GM13977 (cell line): ENCODE measurements around the gene ITSN2.

ENCODE experiments used
- DNase-seq: peaks from one replicate; pipeline ENCODE4 v3.0.0; 2012; ENCODE audit warnings: low spot score
- in situ Hi-C: fragments of 300-500 bp; cut with MboI; formaldehyde crosslinking; loops from one replicate; pipeline ENCODE4 v1.12.0; 2022; ENCODE audit warnings: low sequenced_read_pairs, low pct_unique_long_range_greater_than_20kb, mixed read lengths, inconsistent platforms; ENCODE audit not compliant: unreplicated experiment
- TF ChIP-seq, protein P1 (sequence below): IDR thresholded peaks from 2 replicates; pipeline ENCODE4 v1.5.1; 2012; ENCODE audit warnings: mild to moderate bottlenecking, control low read depth; ENCODE audit not compliant: insufficient read depth; ENCODE audit errors: extremely low read depth, missing control alignments

Gene ITSN2

DNA sequence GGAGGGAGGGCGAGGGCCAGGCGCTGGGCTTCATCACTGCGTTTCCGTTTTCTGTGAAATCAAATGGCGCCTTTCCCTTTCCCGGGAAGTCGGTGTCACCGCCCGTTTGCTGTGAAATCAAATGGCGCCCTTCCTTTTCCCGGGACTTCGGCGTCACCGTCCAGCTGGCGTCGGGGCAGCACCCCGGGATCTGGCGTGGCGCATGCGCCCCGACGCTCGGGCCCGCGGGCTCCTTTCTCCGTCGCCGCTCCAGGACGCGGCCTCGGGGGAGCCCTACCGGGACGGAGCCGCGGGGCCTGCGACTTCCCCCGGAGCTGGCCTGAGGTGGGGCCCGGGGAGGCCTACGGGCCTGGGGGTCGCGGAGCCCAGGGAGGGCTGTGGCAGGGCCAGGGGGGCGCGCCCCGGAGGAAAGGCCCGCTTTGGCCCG lies 185.5 kb downstream of the ITSN2 start, which contains the start of gene FAM228A:
TSS of gene FAM228A (plus strand) at position 203 of the 427 bp plus-strand sequence. CDS start 428 bp downstream, outside the sequence.
- TF ChIP-seq, protein P1, sequence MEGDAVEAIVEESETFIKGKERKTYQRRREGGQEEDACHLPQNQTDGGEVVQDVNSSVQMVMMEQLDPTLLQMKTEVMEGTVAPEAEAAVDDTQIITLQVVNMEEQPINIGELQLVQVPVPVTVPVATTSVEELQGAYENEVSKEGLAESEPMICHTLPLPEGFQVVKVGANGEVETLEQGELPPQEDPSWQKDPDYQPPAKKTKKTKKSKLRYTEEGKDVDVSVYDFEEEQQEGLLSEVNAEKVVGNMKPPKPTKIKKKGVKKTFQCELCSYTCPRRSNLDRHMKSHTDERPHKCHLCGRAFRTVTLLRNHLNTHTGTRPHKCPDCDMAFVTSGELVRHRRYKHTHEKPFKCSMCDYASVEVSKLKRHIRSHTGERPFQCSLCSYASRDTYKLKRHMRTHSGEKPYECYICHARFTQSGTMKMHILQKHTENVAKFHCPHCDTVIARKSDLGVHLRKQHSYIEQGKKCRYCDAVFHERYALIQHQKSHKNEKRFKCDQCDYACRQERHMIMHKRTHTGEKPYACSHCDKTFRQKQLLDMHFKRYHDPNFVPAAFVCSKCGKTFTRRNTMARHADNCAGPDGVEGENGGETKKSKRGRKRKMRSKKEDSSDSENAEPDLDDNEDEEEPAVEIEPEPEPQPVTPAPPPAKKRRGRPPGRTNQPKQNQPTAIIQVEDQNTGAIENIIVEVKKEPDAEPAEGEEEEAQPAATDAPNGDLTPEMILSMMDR = no peak
- DNase-seq = no peak
- in situ Hi-C loops = no loop called here

- in situ Hi-C loops = no loop called here
- no peak for DNase-seq
- TF ChIP-seq, protein P1 = no peak
These were observed 191.3 kb downstream of the ITSN2 start for GRCh38 chr2:24169023-24169422.

GRCh38 chr2:24164416-24164973 lies 195.8 kb downstream of the ITSN2 start:
- DNase-seq = peak; percentile 66
- in situ Hi-C loops = no loop called here
- TF ChIP-seq, protein P1 = peak; percentile 79

DNA sequence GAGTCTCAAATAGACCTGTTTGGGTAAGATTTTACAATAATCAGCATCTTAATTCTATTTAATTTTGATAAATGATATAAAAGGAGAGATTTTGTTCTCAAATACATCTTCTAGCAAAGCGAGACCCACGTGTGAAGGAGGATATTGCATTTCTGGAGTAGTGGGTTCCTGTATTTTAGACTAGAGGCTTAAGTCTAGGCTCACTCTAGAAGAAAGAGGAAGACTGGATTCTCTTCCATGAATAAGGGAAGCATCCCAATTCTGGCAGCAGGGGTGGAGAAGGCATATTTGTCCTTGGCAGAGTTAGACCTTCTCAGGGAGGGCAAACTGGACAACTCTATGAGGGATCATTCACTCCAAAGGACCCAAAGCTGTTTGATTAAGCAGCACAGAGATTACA lies 196.7 kb downstream of the ITSN2 start:
- in situ Hi-C loops = no loop called here
- DNase-seq = no peak
- TF ChIP-seq, protein P1 = no peak

- in situ Hi-C loops = no loop called here
- TF ChIP-seq, protein P1 = no peak
- DNase-seq = no peak
These were observed 197.2 kb downstream of the ITSN2 start for GRCh38 chr2:24163186-24163585.

DNA sequence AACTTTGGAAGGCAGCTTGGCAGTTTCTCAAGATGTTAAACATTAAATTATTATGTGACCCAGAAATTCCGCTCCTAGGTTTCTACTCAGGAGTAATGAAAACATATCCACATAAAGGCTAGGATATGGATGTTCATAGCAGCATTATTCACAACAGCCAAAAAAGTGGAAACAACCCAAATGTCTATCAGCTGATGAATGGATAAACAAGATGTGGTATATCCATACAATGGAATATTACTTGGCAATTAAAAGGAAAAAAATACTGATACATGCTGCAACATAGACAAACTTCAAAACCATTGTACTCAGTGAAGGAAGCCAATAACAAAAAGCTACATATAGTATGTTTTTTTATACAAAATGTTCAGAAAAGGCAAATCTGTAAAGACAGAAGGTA lies 197.8 kb downstream of the ITSN2 start:
- TF ChIP-seq, protein P1 = no peak
- DNase-seq = no peak
- in situ Hi-C loops = no loop called here
